HT-29 (cell line): ENCODE measurements around the gene POLRMT. TPM values are rescaled to one million over a fixed set of nuclear protein-coding genes. Genes with fewer than 3 reads are reported as not detected.
A peak's percentile ranks its signal among the peaks of the same experiment; 100 is the strongest.
"Not testable (repeated sequence)": the region's sequence is repeated elsewhere in the genome, so short reads cannot be mapped to it uniquely, and the experiment has no call there.

Experiments used
- DNase-seq: peaks from one replicate; pipeline ENCODE4 v3.0.0-alpha.2; 2015; ENCODE audit warnings: low spot score
- total RNA-seq: library from RNA; depleted of rRNA; stranded (reverse); fragments of >200 nt; shearing (Covaris generic); gene quantifications from 2 replicates; pipeline ENCODE4 v1.2.3, GENCODE V29; 2014; rRNA removed

The POLRMT gene
- total RNA-seq = 74.3 and 89.6 TPM in 2 replicates

DNA sequence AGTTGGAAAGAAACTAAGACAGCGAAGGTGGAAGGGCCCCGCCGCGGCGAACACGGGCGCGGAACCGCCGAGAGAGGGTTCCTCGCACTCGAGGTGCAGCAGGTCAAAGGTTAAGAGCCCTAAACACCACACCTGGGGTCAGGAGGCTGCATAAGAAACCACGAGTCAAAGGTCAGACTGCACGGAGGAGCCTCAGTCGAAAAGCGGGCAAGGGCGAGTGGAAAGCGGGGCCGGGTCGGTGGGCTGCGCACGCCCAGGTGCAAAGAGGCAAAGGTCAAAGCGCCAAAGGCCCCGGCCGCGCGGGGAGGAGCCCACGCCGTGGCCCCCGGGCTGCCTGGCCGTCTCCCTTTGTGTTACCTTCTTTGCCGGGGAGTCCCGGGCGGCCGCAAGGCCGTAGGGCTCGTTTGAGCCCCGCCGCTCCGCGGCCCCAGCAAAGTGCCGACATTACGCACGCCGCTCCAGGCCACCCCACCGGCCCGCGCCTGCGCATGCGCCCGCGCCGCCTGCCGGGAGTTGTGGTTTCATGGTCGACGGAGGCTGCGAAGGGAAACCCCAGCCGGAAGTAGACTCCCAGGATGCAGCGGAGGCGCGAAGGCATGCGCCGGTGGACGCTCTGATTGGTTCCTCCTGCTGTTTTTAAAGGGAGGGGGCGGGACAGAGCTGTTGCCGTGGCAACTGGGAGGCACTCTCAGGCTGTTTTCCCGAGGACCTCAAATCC is at the start of gene POLRMT:
Gene POLRMT, minus strand, starts transcription at position 470 of the 718 bp plus-strand sequence. Its CDS starts 25 bp downstream, at position 445.
- peak; percentile 91 for DNase-seq

DNA sequence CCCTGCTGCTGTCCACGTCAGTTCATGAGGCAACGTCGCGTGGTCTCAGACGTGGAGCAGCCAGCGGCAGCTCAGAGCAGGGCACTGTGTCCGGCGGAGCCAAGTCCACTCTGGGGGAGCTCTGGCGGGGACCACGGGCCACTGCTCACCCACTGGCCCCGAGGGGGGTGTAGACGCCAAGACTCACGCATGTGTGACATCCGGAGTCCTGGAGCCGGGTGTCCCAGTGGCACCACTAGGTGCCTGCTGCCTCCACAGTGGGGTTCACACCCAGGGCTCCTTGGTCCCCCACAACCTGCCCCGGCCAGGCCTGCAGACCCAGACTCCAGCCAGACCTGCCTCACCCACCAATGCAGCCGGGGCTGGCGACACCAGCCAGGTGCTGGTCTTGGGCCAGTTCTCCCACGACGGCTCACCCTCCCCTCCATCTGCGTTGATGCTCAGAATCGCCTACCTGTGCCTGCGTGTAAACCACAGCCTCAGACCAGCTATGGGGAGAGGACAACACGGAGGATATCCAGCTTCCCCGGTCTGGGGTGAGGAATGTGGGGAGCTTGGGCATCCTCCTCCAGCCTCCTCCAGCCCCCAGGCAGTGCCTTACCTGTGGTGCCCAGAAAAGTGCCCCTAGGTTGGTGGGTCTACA is 49.5 kb upstream of the POLRMT start:
- DNase-seq = no peak

DNA sequence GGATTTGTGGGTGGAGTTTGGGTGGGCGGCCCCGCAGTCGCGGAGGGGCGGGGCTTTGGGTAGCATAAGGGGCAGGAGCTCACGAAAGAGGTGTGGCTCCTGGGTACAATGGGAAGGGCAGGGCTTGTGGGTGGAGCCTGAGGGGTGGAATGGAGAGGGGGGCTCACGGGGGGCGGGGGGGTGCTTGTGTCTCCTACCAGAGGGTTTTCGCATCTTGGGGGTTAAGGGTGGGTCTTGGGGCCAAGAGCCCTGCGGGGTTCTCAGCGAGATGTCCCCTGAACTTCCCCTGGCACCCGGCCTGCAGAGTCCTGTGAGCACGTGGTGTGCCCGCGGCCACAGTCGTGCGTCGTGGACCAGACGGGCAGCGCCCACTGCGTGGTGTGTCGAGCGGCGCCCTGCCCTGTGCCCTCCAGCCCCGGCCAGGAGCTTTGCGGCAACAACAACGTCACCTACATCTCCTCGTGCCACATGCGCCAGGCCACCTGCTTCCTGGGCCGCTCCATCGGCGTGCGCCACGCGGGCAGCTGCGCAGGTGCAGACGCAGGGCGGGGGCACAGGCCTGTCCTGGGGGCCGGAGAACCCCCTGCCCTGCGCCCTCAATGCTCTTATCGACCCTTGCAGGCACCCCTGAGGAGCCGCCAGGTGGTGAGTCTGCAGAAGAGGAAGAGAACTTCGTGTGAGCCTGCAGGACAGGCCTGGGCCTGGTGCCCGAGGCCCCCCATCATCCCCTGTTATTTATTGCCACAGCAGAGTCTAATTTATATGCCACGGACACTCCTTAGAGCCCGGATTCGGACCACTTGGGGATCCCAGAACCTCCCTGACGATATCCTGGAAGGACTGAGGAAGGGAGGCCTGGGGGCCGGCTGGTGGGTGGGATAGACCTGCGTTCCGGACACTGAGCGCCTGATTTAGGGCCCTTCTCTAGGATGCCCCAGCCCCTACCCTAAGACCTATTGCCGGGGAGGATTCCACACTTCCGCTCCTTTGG is 48.0 kb upstream of the POLRMT start:
- no peak for DNase-seq

DNA sequence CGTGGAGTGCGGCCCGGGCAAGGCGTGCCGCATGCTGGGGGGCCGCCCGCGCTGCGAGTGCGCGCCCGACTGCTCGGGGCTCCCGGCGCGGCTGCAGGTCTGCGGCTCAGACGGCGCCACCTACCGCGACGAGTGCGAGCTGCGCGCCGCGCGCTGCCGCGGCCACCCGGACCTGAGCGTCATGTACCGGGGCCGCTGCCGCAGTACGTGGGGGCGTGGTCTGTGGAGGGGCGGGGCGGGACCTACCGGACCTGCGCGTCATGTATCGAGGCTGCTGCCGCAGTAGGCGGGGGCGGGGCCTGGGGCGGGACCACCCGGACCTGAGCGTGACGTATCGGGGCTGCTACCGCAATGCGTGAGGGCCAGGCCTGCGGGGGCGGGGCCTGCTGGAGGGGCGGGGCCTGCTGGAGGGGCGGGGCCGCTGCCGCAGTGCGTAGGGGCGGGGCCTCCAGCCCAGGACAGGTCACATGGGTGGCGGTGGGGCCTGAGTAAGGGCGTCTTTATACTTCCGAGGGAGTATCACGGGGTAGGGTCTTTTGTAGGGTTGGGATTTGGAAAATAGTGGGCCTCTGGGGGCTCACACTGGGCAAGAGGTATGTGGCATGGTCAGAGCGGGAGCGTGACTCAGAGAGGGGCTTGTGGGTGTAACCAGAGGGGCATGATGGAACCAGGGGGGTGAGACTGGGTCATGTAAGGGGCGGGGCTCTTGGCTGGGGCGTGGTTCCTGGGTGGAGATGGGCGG is 47.1 kb upstream of the POLRMT start:
- DNase-seq = peak; percentile 89

DNA sequence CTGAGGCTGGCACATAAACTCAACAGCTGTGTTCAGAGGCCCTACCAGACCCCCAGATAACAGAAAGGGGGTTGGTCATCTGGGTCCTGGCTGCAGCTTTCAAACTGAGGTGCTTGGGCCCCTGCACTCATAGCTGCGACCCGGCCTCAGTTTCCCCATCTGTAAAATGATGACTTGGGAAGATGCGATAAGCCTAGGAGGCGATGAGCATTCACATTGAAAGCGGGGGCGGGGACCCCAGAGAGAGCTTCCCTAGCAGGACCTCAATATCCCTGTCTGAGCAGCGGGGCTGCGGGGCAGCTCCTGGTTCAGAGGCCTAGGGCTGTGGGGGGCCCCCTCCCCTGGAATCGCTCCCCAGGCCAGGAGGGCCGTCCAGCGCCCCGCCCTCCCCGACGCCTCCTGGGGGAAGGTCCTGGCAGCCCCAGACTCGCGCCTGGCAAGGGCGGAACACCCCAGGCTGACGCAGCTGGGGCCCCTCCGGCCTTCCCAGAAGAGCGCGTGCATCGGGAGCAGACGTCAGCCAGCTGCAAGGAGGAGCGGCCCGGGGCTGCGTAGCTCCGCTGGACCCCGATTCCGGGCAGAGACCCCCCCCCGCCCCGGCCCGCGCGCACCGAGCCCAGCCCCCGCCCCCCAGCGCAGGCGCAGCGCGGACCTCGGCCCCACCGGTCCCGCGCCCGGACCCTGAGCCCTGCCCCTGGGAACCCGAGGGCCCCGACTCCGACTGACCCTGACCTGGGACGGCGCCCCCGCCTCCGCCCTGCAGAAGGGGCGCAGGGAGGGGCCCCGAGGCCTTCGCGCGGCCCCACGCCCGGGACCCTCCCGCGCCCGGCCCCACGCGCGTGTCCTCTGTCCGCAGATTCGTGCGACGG is 46.3 kb upstream of the POLRMT start:
- no peak for DNase-seq

DNA sequence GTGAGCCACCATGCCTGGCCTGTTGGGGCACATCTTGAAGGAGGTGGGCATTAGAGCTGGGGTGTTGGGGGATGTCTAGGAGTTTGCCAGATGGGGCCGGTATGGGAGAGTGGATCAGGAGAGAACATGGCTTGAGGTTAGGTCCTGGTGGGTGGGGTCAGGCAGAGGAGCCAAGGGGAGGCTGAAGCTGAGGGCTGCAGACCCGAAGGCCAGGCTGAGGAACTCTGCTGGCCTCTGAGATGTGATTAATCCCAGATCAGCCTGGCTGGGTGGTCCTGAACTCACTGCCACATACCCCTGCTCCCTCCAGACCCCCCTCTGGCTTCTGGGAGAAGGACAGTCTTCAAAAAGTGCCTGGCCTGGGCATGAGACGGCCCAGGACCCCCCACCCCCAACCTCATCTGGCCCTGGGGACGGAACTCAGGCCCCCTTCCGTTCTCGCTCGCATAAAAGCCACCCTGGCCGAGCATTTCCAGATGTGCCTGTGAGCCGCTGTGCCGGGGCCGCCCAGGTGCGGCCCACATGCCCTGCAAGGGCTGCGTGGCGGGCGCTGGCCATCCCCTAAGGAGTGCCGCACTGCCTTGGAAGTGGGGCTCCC is 45.6 kb upstream of the POLRMT start:
- DNase-seq = no peak

DNA sequence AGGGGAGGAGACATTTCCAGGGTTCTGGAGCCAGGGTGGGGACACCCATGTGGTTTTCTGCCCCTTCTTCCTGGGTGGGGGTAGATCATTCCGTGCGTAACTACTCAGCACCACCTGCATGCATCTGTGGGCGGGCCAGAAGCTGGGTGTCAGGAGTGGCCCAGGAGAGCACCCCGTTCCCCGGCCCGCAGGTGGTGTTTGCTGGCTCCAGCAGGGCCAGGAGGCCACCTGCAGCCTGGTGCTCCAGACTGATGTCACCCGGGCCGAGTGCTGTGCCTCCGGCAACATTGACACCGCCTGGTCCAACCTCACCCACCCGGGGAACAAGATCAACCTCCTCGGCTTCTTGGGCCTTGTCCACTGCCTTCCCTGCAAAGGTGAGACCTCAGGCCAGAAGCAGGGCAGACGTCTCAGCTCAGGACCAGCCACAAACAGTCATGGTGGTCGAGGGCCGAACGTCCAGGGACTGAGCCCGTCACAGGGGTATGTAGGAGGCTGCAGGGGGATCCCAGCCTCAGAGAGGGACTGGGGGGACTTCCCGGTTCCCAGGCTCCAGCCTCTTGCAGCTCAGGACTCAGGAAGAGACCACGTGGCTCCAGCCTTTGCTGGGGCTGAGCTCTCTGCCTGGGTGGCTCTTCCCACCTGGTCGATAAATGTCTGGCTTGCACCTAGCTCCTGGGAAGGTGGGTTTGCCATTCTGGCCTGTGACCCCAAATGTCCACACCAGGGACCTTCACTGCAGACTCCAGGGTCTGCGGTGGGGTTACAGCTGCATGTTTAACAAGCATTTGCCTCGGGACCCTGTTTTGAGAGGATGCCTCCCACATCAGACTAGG is 44.5 kb upstream of the POLRMT start:
- peak; percentile 19 for DNase-seq

DNA sequence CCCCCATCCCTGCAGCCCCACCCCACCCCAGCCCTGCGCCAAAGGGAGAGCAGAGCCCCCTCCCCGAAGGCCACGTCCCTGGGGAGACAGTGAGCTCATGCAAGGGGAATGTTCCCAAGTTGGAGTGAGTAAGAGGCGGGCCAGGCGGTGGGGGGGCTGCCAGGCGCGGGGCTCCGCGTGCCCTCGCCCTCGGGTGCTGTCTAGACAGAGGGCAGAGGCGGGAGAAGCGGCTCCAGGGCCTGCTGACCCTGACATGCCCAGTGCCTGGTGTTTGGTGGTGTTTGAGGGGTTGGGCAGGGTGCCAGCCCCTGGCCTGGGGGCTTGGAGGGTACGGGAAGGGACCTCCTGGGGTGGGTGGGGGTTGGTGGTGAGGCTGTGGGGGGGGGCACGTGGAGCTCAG is 43.9 kb upstream of the POLRMT start:
- no peak for DNase-seq

DNA sequence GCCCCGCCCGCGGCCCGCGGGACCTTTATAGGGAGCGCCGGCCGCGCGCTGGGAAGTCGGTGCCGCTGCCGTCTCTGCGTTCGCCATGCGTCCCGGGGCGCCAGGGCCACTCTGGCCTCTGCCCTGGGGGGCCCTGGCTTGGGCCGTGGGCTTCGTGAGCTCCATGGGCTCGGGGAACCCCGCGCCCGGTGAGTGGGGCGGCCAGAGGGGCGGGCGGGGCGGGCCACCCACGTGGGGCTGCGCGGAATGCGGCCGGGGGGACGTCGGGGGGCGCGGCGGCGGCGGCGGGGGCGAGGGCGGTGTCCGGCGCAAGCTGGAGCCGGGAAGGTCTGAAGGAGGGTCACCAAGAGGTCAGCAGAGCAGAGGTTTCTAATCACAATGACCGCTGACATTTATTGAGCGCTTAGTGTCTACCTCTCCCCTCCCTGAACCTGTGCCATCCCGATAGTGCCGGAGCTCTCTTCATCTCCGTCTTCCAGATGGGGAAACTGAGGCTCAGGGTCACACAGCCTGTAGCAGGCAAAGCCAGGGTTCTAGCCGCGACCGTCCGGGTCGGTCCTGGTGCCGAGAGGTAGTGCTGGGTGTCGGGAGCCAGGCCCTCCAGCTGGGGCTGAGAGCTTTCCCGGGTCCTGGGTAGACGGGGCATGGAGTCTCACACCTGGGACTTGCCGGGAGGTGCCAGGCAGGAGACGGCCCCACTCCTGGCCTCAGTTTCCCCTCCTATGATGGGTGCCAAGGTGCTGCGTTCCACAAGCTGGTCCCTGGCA is 43.2 kb upstream of the POLRMT start, which contains the start of gene FSTL3:
Gene FSTL3, plus strand, starts transcription at position 54 of the 767 bp plus-strand sequence. Its CDS starts 32 bp downstream, at position 86.
- DNase-seq = no peak

DNA sequence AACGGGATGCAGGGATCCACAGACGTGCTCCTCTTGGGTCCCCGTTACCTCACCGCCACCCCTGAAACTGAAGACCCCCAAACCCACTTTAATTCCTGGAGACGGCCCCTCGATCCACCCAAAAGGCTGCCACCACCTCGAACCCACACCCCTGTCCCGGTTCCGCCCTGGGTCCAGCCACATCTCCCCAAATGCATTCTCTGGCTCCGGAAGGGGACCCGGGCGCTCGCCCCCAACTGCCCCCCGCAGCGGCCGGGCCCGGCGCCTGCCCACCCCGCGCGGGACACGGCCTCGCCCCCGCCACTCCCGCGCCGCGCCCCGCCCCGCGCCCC is 42.6 kb upstream of the POLRMT start:
- DNase-seq = no peak

DNA sequence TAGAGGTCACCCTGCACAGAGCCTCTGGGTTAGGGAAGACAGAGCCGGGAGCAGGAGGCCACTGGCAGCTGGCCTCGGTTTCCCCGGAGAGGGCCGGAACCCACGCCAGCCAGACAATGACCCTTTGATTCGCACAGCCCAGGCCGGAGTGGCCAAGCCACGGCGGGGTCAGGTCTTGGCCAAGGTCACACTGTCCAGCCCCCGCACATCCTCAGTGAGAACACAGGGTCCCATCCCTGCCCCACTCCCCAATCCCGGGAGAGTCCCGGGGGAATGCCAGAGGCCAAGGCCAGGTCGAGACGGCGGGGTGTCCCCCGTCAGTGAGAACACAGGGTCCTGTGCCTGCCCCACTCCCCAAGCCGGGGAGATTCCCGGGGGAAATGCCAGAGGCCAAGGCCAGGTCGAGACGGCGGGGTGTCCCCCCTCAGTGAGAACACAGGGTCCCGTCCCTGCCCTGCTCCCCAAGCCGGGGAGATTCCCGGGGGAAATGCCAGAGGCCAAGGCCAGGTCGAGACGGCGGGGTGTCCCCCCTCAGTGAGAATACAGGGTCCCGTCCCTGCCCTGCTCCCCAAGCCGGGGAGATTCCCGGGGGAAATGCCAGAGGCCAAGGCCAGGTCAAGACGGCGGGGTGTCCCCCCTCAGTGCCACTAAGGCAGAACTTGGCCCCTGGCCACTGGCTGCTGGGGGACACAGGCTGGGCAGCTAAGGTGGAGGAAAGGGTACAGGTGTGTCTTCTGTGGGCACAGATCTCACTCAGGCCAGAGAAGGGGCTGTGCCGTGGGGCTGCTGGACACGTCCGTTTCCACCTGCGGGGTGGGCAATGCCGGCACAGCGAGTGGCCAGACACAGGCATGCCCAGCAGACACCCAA is 41.2 kb upstream of the POLRMT start:
- no peak for DNase-seq

DNA sequence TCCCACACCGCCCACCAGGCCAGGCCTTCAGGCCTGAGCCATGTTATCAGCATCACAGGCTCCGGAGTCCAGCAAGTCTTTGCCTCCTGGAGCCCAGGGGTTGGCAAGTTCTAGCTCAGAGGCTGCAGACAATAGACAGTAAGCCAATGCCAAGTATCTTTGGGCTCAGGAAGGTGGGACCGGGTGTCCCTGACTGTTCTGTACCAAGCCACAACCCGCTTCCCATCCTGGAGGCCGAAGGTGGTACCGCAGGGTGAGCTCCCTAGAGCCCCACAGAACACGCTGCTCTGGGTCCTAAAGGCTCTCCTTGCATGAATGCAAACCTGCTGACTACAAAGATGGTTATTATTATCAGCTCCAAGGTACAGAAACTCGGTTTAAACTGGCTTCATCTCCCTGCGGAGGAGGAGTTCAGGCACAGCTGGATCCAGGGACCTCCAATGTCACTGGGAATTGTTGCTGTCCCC is 37.3 kb upstream of the POLRMT start:
- DNase-seq = no peak

DNA sequence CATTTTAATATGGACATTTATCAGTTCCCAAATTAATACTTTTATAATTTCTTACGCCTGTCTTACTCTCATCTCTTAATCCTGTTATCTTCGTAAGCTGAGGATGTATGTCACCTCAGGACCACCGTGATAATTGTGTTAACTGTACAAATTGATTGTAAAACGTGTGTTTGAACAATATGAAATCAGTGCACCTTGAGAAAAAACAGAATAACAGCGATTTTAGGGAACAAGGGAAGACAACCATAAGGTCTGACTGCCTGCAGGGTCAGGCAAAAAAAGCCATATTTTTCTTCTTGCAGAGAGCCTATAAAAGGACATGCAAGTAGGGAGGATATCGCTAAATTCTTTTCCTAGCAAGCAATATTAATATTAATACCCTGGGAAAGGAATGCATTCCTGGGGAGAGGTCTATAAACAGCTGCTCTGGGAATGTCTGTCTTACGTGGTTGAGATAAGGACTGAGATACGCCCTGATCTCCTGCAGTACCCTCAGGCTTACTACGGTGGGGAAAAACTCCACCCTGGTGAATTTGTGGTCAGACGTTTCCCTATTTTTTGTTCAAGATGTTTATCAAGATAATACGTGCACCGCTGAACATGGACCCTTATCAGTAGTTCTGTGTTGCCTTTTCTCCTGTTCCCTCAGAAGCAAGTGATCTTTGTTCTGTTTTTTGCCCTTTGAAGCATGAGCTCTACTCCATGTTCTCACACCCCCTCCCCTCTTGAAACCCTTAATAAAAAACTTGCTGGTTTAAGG is 35.5 kb upstream of the POLRMT start:
- DNase-seq = not testable (repeated sequence)

DNA sequence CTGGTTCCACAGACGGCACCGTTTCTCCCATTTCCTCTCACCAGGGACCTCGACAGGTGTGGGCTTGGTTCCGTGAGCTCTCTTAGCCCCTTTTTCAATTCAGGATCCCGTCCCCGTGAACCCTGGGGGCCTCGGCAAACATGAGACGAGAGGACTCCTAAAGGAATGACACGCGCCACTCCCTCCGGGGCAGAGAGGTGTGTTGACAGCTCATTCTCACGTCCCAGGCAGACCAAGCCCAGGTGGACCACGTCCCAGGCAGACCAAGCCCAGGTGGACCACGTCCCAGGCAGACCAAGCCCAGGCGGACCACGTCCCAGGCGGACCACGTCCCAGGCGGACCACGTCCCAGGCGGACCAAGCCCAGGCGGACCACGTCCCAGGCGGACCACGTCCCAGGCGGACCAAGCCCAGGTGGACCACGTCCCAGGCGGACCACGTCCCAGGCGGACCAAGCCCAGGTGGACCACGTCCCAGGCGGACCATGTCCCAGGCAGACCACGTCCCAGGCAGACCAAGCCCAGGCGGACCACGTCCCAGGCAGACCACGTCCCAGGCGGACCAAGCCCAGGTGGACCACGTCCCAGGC is 33.7 kb upstream of the POLRMT start:
- DNase-seq = not testable (repeated sequence)

DNA sequence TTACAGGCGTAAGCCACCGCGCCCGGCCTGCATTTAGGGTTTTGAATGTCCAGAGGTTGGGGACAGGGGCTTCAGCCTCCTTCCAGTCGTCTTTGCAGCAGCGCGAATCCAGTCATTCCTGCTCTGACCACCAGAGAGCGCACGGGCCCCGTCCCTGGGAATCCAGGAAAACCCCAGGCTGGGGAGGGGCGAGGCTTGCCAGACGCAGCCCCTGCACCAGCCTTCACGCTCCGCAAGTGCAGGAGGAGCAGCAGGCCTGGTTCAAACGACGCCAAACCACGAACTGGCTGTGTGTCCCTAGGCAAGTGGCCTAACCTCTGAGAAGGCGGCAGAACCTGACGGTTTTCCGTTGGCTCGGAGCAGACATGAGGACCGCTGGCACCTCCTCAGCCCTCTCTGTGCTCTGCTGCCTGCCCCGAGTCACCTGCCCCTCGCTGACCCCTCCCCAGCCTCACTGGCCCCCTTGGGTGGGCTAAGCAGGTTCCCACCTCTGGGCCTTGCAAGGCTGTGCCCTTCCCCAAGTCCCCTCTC is 31.6 kb upstream of the POLRMT start:
- DNase-seq = peak; percentile 71

DNA sequence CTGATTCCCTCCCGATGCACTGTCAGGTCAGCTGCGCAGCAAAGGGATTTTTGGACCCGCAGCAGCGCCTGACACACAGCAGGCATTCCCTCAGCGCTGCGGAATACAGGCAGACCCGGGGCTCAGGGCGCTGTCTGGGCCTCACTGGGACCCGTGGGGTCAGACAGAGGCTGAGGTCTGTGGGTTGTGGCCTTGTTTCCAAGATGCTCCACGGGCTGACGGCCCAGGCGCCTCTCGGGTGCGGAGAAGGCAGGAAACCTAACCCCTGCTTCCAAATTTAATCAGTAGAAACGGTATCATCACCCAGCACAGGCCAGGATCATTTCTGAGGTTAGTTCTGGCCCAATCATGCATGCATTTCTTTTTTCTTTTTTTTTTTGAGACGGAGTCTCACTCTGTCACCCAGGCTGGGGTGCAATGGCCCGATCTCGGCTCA is 30.4 kb upstream of the POLRMT start:
- no peak for DNase-seq
